Loucy (cell line): ENCODE measurements around the gene KCNK3.

Source experiments
- H2AFZ ChIP-seq: fragments of 200-600 bp; sonication (generic); 2 replicates; pipeline ENCODE4 v1.6.0; 2016; ENCODE audit warnings: antibody characterized with exemption, mild to moderate bottlenecking, low read length, moderate library complexity
- H3F3A ChIP-seq: fragments of 200-600 bp; 2 replicates; pipeline ENCODE4 v1.6.0; 2016; ENCODE audit warnings: antibody characterized with exemption, low read depth, mild to moderate bottlenecking
- H3K27me3 ChIP-seq: fragments of 200-600 bp; sonication (generic); 2 replicates; pipeline ENCODE4 v1.6.1; 2014; ENCODE audit warnings: low read length, mild to moderate bottlenecking; ENCODE audit not compliant: insufficient read depth, poor library complexity, severe bottlenecking
- H3K36me3 ChIP-seq: fragments of 200-600 bp; sonication (generic); 2 replicates; pipeline ENCODE4 v1.6.1; 2016; ENCODE audit warnings: low read length; ENCODE audit not compliant: insufficient read depth
- H3K4me1 ChIP-seq: fragments of 200-600 bp; sonication (generic); 2 replicates; pipeline ENCODE4 v1.5.1; 2014; ENCODE audit warnings: low read length, mild to moderate bottlenecking; ENCODE audit not compliant: insufficient read depth, poor library complexity, severe bottlenecking
- H3K4me2 ChIP-seq: fragments of 200-600 bp; sonication (generic); 2 replicates; pipeline ENCODE4 v1.6.0; 2014; ENCODE audit warnings: antibody characterized with exemption, low read length, low read depth, mild to moderate bottlenecking; ENCODE audit not compliant: poor library complexity, severe bottlenecking
- H3K4me3 ChIP-seq: fragments of 200-600 bp; sonication (generic); 2 replicates; pipeline ENCODE4 v1.5.1; 2014; ENCODE audit warnings: low read length, mild to moderate bottlenecking, mixed read lengths; ENCODE audit not compliant: poor library complexity, severe bottlenecking
- H3K79me2 ChIP-seq: fragments of 200-600 bp; sonication (generic); 2 replicates; pipeline ENCODE4 v1.6.1; 2014; ENCODE audit warnings: low read length; ENCODE audit not compliant: insufficient read depth
- H3K9ac ChIP-seq: fragments of 200-600 bp; sonication (generic); 2 replicates; pipeline ENCODE4 v1.6.0; 2014; ENCODE audit warnings: mild to moderate bottlenecking, low read depth, low read length, moderate library complexity; ENCODE audit not compliant: poor library complexity, severe bottlenecking
- H3K9me2 ChIP-seq: fragments of 200-600 bp; sonication (generic); replicated peaks from 2 replicates; pipeline ENCODE4 v1.6.1; 2016; ENCODE audit warnings: low read depth, low read length, mixed read lengths
- H3K9me3 ChIP-seq: fragments of 200-600 bp; sonication (generic); 2 replicates; pipeline ENCODE4 v1.6.1; 2014; ENCODE audit warnings: mild to moderate bottlenecking, antibody characterized with exemption, low read length, low read depth; ENCODE audit not compliant: insufficient read depth
- H4K20me1 ChIP-seq: fragments of 200-600 bp; sonication (generic); 2 replicates; pipeline ENCODE4 v1.6.0; 2014; ENCODE audit warnings: antibody characterized with exemption, low read length, mild to moderate bottlenecking; ENCODE audit not compliant: insufficient read depth, poor library complexity, severe bottlenecking
- CTCF ChIP-seq: fragments of 200-600 bp; sonication (generic); conservative IDR thresholded peaks from 2 replicates; pipeline ENCODE4 v1.5.1; 2014; ENCODE audit warnings: mild to moderate bottlenecking, antibody characterized with exemption, low read length
- EZH2phosphoT487 ChIP-seq: fragments of 200-600 bp; IDR thresholded peaks from 2 replicates; pipeline ENCODE4 v1.6.1; 2018; ENCODE audit warnings: antibody characterized with exemption, mild to moderate bottlenecking, moderate library complexity, borderline replicate concordance

KCNK3 gene

GRCh38 chr2:26768759-26769088, 76.2 kb downstream of the KCNK3 start:
- Histone ChIP-seq H3K36me3 (no peaks in the 10 kb centered on the region), H3K4me1 (peaks cover 61% of the 10 kb centered on the region), H3K79me2 (peaks cover 36% of the 10 kb centered on the region)

GRCh38 chr2:26769089-26769761, 76.7 kb downstream of the KCNK3 start:
- H4K20me1 ChIP-seq = peaks cover 12% of the 10 kb centered on the region
- no peak overlapping the region for H2AFZ ChIP-seq
- H3K27me3 ChIP-seq = no peaks in the 10 kb centered on the region
- peak overlapping the region; percentile 45 for H3K9ac ChIP-seq
- H3K4me1 ChIP-seq = peaks cover 59% of the 10 kb centered on the region
- H3K9me3 ChIP-seq = no peaks in the 10 kb centered on the region
- peak overlapping the region; percentile 48 for H3K4me2 ChIP-seq
- no peaks in the 10 kb centered on the region for H3F3A ChIP-seq
- peaks cover 35% of the 10 kb centered on the region for H3K79me2 ChIP-seq
- TF ChIP-seq CTCF (no peak), EZH2phosphoT487 (no peak)
- no peaks in the 10 kb centered on the region for H3K9me2 ChIP-seq
- no peaks in the 10 kb centered on the region; the same call in 1 of the 2 replicates for H3K36me3 ChIP-seq
- H3K4me3 ChIP-seq = no peak overlapping the region

More at GRCh38 chr2:26768759-26769088, 76.2 kb downstream of the KCNK3 start:
- no peaks in the 10 kb centered on the region for H3K9me3 ChIP-seq
- peaks cover 12% of the 10 kb centered on the region for H4K20me1 ChIP-seq
- H3F3A ChIP-seq = no peaks in the 10 kb centered on the region
- TF ChIP-seq EZH2phosphoT487 = no peak
- TF ChIP-seq CTCF = no peak
- peak overlapping the region; percentile 48 for H3K4me2 ChIP-seq
- H3K27me3 ChIP-seq = no peaks in the 10 kb centered on the region
- no peak overlapping the region for H3K9ac ChIP-seq
- no peak overlapping the region for H2AFZ ChIP-seq
- H3K4me3 ChIP-seq = no peak overlapping the region
- no peaks in the 10 kb centered on the region for H3K9me2 ChIP-seq

- Histone ChIP-seq H3K4me3 (no peak overlapping the region), H3K79me2 (peaks cover 16% of the 10 kb centered on the region; the same call in 1 of the 2 replicates), H4K20me1 (peaks cover 12% of the 10 kb centered on the region), H3K9me2 (no peaks in the 10 kb centered on the region), H3K27me3 (no peaks in the 10 kb centered on the region), H3F3A (no peaks in the 10 kb centered on the region), H3K4me1 (peaks cover 41% of the 10 kb centered on the region), H2AFZ (no peak overlapping the region), H3K4me2 (no peak overlapping the region), H3K9ac (no peak overlapping the region), H3K36me3 (peaks cover 11% of the 10 kb centered on the region; the same call in 1 of the 2 replicates), H3K9me3 (no peaks in the 10 kb centered on the region)
- TF ChIP-seq EZH2phosphoT487 (no peak), CTCF (peak; percentile 50)
These were observed 78.6 kb downstream of the KCNK3 start for GRCh38 chr2:26770986-26771586.
